Liver (tissue), 9 donors: ENCODE results near the gene GABRB1. TPM values are rescaled to one million over a fixed set of nuclear protein-coding genes. Genes with fewer than 3 reads are reported as not detected.

Experiments used
- DNase-seq: peaks from one replicate; pipeline ENCODE4 v3.0.0-alpha.2; 2017; ENCODE audit warnings: low spot score
- H3K27ac ChIP-seq, 2 donors: one replicate each; pipeline ENCODE4 v1.7.0; 2013; ENCODE audit warnings: inconsistent platforms in 2 of 2, low read length in 2 of 2, control low read depth in 1 of 2, low read depth in 1 of 2, mild to moderate bottlenecking in 1 of 2
- H3K27me3 ChIP-seq, 4 donors: one replicate each; pipeline versions ENCODE4 v1.6.1 to v1.7.0; 2013; ENCODE audit warnings: low read length in 3 of 4, inconsistent platforms in 1 of 4, mild to moderate bottlenecking in 1 of 4, moderate library complexity in 1 of 4; ENCODE audit not compliant: control insufficient read depth in 4 of 4, insufficient read depth in 4 of 4
- H3K36me3 ChIP-seq, 4 donors: one replicate each; pipeline versions ENCODE4 v1.6.1 to v1.7.0; 2013; ENCODE audit warnings: low read length in 3 of 4, mild to moderate bottlenecking in 3 of 4, low read depth in 1 of 4, moderate library complexity in 1 of 4; ENCODE audit not compliant: control insufficient read depth in 4 of 4, insufficient read depth in 3 of 4
- H3K4me1 ChIP-seq, 4 donors: one replicate each; pipeline versions ENCODE4 v1.6.1 to v1.7.0; 2013; ENCODE audit warnings: low read length in 3 of 4, mild to moderate bottlenecking in 3 of 4, moderate library complexity in 1 of 4; ENCODE audit not compliant: control insufficient read depth in 4 of 4, insufficient read depth in 4 of 4
- H3K4me3 ChIP-seq, 3 donors: one replicate each; pipeline versions ENCODE4 v1.6.1 to v1.7.0; 2013; ENCODE audit warnings: low read length in 3 of 3, control low read depth in 1 of 3, low read depth in 1 of 3, mild to moderate bottlenecking in 1 of 3
- H3K9ac ChIP-seq, 2 donors: one replicate each; pipeline ENCODE4 v1.7.0; 2013; ENCODE audit warnings: low read length in 2 of 2, mild to moderate bottlenecking in 2 of 2, moderate library complexity in 2 of 2, control low read depth in 1 of 2, low read depth in 1 of 2
- H3K9me3 ChIP-seq, 4 donors: one replicate each; pipeline versions ENCODE4 v1.6.1 to v1.7.0; 2013; ENCODE audit warnings: low read length in 3 of 4; ENCODE audit not compliant: control insufficient read depth in 4 of 4
- CTCF ChIP-seq: fragments of 150-350 bp; IDR thresholded peaks from 2 replicates; pipeline ENCODE4 v1.5.1; 2017; ENCODE audit warnings: improper control_type of control experiment, low read depth, low read length; ENCODE audit not compliant: missing input control
- EGR1 ChIP-seq, 2 donors: IDR thresholded peaks; 2 replicates each; pipeline ENCODE4 v1.6.1; 2016 to 2018; ENCODE audit warnings: antibody characterized with exemption in 2 of 2, low read depth in 2 of 2
- FOXA1 ChIP-seq: IDR thresholded peaks from 2 replicates; pipeline ENCODE4 v1.6.1; 2016; ENCODE audit warnings: antibody characterized with exemption
- GABPA ChIP-seq, 2 donors: IDR thresholded peaks in 1 of 2; conservative IDR thresholded peaks in 1 of 2; 2 replicates each; pipeline ENCODE4 v1.6.1; 2016; ENCODE audit warnings: antibody characterized with exemption in 2 of 2, mild to moderate bottlenecking in 1 of 2, moderate library complexity in 1 of 2
- JUND ChIP-seq, 2 donors: IDR thresholded peaks; 2 replicates each; pipeline ENCODE4 v1.6.1; 2016; ENCODE audit warnings: antibody characterized with exemption in 2 of 2
- MAX ChIP-seq: IDR thresholded peaks from 2 replicates; pipeline ENCODE4 v1.6.1; 2016; ENCODE audit warnings: antibody characterized with exemption
- NR2F2 ChIP-seq: IDR thresholded peaks from 2 replicates; pipeline ENCODE4 v1.6.1; 2016; ENCODE audit warnings: antibody characterized with exemption
- RXRA ChIP-seq, 2 donors: IDR thresholded peaks; 2 replicates each; pipeline ENCODE4 v1.6.1; 2017 to 2018; ENCODE audit warnings: antibody characterized with exemption in 2 of 2, mild to moderate bottlenecking in 1 of 2
- TAF1 ChIP-seq: conservative IDR thresholded peaks from 2 replicates; pipeline ENCODE4 v1.6.1; 2016; ENCODE audit warnings: antibody characterized with exemption, mild to moderate bottlenecking
- WGBS: extraction: QIAGEN DNeasy Blood & Tissue Kit; methylation state at CpG from one replicate; pipeline ENCODE4 v1.1.7; 2013; 5-methylcytosine and 5-hydroxymethylcytosine counted together
- polyA plus RNA-seq, 2 donors: library from polyadenylated mRNA; stranded (reverse) in 1 of 2; unstranded in 1 of 2; fragments of 200-250 nt in 1 of 2; fragments of >200 nt in 1 of 2; fragmentation: Nextera tagmentation in 1 of 2; extraction: Ambion mirVana in 1 of 2; gene quantifications; one replicate each; pipeline versions ENCODE4 v1.2.1 to v1.2.3, GENCODE V29; 2013 to 2015
- total RNA-seq, 2 donors: library from RNA; depleted of rRNA; stranded (reverse); fragments of >200 nt; gene quantifications; one replicate each; pipeline ENCODE4 v1.2.3, GENCODE V29; 2014
- TF ChIP-seq, protein P1 (sequence below): IDR thresholded peaks from 2 replicates; pipeline ENCODE4 v1.6.1; 2016; ENCODE audit warnings: antibody characterized with exemption
- TF ChIP-seq, protein P2 (sequence below): IDR thresholded peaks from 2 replicates; pipeline ENCODE4 v1.6.1; 2016; ENCODE audit warnings: antibody characterized with exemption, mild to moderate bottlenecking
- donor health status: healthy.
- donor health status: healthy.
- donor health status: healthy.
- donor health status: healthy.
- donor health status: healthy.

The GABRB1 gene
- total and polyA plus RNA-seq, 4 donors = 0.17 to 1.3 TPM; not detected in 2

- no peak for TF ChIP-seq RXRA (IDR thresholded peaks at IDR 0.05)
- no peak for TF ChIP-seq EGR1 (IDR thresholded peaks at IDR 0.05; ENCODE audit: low read depth in 2 of 2)
- TF ChIP-seq MAX = no peak
- TF ChIP-seq, protein P1, sequence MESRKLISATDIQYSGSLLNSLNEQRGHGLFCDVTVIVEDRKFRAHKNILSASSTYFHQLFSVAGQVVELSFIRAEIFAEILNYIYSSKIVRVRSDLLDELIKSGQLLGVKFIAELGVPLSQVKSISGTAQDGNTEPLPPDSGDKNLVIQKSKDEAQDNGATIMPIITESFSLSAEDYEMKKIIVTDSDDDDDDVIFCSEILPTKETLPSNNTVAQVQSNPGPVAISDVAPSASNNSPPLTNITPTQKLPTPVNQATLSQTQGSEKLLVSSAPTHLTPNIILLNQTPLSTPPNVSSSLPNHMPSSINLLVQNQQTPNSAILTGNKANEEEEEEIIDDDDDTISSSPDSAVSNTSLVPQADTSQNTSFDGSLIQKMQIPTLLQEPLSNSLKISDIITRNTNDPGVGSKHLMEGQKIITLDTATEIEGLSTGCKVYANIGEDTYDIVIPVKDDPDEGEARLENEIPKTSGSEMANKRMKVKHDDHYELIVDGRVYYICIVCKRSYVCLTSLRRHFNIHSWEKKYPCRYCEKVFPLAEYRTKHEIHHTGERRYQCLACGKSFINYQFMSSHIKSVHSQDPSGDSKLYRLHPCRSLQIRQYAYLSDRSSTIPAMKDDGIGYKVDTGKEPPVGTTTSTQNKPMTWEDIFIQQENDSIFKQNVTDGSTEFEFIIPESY = no peak
- TF ChIP-seq, protein P2, sequence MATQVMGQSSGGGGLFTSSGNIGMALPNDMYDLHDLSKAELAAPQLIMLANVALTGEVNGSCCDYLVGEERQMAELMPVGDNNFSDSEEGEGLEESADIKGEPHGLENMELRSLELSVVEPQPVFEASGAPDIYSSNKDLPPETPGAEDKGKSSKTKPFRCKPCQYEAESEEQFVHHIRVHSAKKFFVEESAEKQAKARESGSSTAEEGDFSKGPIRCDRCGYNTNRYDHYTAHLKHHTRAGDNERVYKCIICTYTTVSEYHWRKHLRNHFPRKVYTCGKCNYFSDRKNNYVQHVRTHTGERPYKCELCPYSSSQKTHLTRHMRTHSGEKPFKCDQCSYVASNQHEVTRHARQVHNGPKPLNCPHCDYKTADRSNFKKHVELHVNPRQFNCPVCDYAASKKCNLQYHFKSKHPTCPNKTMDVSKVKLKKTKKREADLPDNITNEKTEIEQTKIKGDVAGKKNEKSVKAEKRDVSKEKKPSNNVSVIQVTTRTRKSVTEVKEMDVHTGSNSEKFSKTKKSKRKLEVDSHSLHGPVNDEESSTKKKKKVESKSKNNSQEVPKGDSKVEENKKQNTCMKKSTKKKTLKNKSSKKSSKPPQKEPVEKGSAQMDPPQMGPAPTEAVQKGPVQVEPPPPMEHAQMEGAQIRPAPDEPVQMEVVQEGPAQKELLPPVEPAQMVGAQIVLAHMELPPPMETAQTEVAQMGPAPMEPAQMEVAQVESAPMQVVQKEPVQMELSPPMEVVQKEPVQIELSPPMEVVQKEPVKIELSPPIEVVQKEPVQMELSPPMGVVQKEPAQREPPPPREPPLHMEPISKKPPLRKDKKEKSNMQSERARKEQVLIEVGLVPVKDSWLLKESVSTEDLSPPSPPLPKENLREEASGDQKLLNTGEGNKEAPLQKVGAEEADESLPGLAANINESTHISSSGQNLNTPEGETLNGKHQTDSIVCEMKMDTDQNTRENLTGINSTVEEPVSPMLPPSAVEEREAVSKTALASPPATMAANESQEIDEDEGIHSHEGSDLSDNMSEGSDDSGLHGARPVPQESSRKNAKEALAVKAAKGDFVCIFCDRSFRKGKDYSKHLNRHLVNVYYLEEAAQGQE = no peak
- TF ChIP-seq JUND (IDR thresholded peaks at IDR 0.05) = no peak
- no peak for TF ChIP-seq TAF1
- H3K9ac ChIP-seq = no peak within 1 kb of the TSS
- WGBS = 3% methylated on average over 67 of the region's 67 CpGs
These were observed 38.0 kb upstream of the GABRB1 start, which contains the start of gene GABRA4 for GRCh38 chr4:46993075-46994006. Gene GABRA4, minus strand, starts transcription at chr4:46993581. Its CDS starts 157 bp downstream, at chr4:46993424.

DNA sequence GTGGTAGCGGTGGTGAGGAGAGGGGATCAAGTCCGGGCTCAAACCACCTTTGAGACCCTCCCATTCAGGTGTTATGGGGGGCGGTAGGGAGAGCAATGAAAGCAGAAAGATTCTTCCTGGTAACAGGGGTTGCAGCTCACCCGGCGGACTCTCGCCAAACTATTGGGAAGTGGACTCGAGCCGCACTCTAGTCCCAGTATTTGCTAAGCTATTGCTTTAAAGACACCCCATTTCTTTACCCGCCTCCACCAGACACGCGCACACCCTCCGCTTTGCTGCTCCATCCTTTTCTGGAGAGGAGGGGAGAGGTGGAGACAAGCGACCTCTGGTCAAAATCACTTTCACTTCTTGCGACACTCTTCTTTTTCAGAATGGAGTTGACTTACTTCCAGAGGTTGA lies 37.4 kb upstream of the GABRB1 start:
- H3K27ac ChIP-seq = no peak overlapping the region
- peaks cover 8 to 15% (median 11%) of the 10 kb centered on the region in 4 donors for H3K4me1 ChIP-seq
- no peak overlapping the region for H3K9ac ChIP-seq
- no peak for TF ChIP-seq CTCF
- TF ChIP-seq NR2F2 = no peak
- TF ChIP-seq FOXA1 = no peak
- no peak for TF ChIP-seq GABPA (IDR thresholded peaks at IDR 0.05 in 1 of 2, conservative IDR thresholded peaks at IDR 0.05 in 1 of 2)
- TF ChIP-seq TAF1 = no peak
- TF ChIP-seq RXRA (IDR thresholded peaks at IDR 0.05) = no peak
- H3K9me3 ChIP-seq = no peaks in the 10 kb centered on the region
- peaks cover 2 to 13% (median 7%) of the 10 kb centered on the region in 4 donors for H3K27me3 ChIP-seq
- no peaks in the 10 kb centered on the region for H3K36me3 ChIP-seq
- WGBS = 3% methylated on average over 14 of the region's 14 CpGs
- H3K4me3 ChIP-seq = peak overlapping the region in 2 of 3 donors; percentile 24 to 31
- no peak for DNase-seq

More at GRCh38 chr4:46993075-46994006, 38.0 kb upstream of the GABRB1 start, which contains the start of gene GABRA4:
- H3K27me3 ChIP-seq = peaks cover 2 to 13% (median 7%) of the 10 kb centered on the region in 4 donors
- peak within 1 kb of the TSS in 2 of 3 donors; percentile 24 to 31 for H3K4me3 ChIP-seq
- DNase-seq = no peak
- H3K27ac ChIP-seq = no peak within 1 kb of the TSS
- H3K4me1 ChIP-seq = peaks cover 8 to 15% (median 11%) of the 10 kb centered on the region in 4 donors
- H3K36me3 ChIP-seq = no peaks in the 10 kb centered on the region
- H3K9me3 ChIP-seq = no peaks in the 10 kb centered on the region
